ENCODE measurements around the gene TMEM178B.

DNA sequence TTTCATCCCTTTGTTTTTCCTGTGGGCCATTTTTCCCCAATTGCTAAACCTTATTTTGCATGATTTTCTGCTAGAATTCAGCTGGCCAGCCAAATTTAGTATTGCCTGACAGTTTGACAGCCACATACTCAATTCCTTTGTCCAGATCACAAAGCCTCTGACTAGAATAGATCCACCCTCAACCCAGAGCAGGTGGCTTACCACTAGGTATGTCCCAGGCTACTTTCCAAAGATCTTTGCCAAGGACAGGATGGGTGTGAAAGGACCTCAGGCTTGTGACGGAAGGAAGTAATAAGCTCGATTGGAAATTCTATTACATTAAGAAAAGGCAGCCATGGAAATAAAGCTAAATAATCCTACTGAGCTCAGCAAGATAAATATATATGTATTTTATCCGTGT, 426.7 kb downstream of the TMEM178B start:
- TF ChIP-seq, protein P1, sequence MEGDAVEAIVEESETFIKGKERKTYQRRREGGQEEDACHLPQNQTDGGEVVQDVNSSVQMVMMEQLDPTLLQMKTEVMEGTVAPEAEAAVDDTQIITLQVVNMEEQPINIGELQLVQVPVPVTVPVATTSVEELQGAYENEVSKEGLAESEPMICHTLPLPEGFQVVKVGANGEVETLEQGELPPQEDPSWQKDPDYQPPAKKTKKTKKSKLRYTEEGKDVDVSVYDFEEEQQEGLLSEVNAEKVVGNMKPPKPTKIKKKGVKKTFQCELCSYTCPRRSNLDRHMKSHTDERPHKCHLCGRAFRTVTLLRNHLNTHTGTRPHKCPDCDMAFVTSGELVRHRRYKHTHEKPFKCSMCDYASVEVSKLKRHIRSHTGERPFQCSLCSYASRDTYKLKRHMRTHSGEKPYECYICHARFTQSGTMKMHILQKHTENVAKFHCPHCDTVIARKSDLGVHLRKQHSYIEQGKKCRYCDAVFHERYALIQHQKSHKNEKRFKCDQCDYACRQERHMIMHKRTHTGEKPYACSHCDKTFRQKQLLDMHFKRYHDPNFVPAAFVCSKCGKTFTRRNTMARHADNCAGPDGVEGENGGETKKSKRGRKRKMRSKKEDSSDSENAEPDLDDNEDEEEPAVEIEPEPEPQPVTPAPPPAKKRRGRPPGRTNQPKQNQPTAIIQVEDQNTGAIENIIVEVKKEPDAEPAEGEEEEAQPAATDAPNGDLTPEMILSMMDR (IDR thresholded peaks at IDR 0.05) = no peak
- TF ChIP-seq EZH2 (IDR thresholded peaks at IDR 0.05; ENCODE audit: borderline replicate concordance, insufficient read depth, low read depth, low read length, poor library complexity, severe bottlenecking) = no peak

All from B cell (primary cell).